Measurements from ENCODE around the gene WSCD2.
"Not testable (repeated sequence)": the region's sequence is repeated elsewhere in the genome, so short reads cannot be mapped to it uniquely, and the experiment has no call there.

Gene WSCD2

DNA sequence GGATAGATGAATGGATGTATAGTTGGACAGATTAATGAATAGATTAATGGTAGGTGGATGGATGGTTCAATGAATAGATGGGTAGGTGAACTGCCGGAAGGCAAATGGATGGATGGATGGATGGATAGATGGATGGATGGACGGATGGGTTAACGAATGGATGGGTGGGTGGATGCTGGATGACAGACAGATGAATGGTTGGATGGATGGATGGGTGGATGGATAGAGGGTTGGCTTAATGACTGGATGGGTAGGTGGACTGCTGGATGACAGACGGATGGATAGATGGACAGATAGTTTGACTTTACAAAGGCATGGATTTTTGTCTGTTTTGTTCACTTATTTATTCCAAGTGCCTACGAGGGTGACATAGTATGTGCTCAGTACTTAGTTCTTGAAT is 64.4 kb downstream of the WSCD2 start:
- FAIRE-seq (no peak), DNase-seq (ENCODE audit: low spot score) (no peak)

GRCh38 chr12:108193917-108194316 is 64.8 kb downstream of the WSCD2 start:
- DNase-seq (ENCODE audit: low spot score) (no peak), FAIRE-seq (no peak)

- DNase-seq (ENCODE audit: low spot score) (no peak), FAIRE-seq (no peak)
Observed at GRCh38 chr12:108194585-108194984, 65.5 kb downstream of the WSCD2 start.

DNA sequence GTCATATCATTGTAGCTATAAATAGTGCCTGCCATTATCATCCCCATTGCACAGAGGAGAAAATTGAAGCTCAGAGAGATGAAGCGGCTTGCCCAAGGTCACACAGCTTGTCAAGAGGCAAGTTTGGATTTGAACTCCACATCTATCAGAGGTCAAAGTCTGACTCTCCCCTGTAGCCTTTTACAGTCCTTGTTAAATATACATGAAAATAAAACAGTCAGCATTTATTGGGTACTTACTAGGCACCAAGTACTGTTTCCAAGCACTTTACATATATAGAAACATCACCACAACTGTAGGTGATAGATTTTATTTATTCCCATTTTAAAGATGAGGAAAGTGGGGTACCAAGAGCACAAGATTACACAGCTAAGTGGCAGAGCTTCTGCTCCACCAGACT is 67.2 kb downstream of the WSCD2 start:
- FAIRE-seq (no peak), DNase-seq (ENCODE audit: low spot score) (no peak)

- no peak for DNase-seq (ENCODE audit: low spot score)
- no peak for FAIRE-seq
Observed at GRCh38 chr12:108196921-108197320, 67.8 kb downstream of the WSCD2 start.

- FAIRE-seq: no peak
- DNase-seq (ENCODE audit: low spot score): no peak
Observed at GRCh38 chr12:108198043-108198442, 69.0 kb downstream of the WSCD2 start.

DNA sequence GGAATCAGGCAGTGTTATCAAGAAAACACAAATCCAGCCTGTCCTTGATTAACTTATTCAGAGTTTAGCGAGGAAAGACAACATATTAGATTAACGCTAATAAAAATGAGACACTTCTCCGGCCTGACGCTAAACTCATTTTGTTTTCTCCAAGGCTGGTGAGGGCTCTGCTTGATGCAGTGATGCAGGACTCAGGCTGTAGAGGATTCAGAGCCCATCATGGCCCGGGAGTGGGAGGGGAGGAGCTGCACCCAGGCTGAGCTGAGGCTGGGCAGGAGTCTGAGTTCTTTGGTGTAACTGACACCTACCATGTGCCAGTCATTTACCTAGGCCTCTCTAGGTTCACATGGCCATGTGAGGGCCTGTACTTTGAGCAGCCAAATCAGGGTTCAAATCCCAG is 70.0 kb downstream of the WSCD2 start:
- DNase-seq (ENCODE audit: low spot score): no peak
- no peak for FAIRE-seq

- no peak for FAIRE-seq
- DNase-seq (ENCODE audit: low spot score): no peak
Observed at GRCh38 chr12:108201808-108202207, 72.7 kb downstream of the WSCD2 start.

DNA sequence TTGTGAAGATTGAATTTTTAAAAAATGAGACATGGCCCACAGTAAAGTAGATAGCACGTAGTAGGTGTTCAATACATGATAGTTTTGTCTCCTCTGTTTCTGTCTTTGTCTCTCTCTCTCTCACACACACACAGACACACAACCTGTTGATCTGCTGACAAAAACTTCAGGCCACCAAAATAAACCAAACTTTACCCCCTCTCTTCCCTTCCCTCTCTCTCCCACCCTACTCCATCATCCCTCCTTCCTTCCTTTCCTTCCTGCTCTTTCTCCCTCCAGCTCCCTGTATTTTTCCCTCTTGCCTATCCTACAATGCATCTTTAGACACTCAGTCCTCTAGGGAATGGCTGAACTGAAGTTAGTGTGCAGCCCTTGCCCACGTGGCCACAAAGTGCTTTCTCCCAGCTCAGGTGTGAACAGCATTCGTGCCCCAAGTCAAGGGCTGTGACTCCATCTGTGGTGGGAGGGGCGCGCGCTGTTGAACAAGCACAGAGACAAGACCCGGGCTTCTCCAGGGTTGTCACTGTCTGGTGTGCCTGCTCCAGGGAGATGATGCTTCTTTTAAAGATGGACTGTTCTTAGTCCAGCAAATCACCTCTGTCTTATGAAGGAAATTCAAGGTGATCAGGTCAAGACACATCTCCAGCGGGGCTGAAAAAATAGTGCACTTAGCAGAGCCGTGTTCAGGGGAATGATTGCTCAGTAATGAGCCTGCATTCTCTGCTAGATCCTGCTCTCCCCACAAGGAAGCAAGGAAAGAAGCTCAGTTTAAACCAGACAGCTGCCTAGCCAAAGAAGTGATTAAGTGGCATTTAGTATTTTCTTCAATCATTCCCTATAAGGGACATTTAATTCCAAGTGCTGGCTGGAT is 75.3 kb downstream of the WSCD2 start:
- DNase-seq (ENCODE audit: low spot score) (no peak), FAIRE-seq (no peak)

DNA sequence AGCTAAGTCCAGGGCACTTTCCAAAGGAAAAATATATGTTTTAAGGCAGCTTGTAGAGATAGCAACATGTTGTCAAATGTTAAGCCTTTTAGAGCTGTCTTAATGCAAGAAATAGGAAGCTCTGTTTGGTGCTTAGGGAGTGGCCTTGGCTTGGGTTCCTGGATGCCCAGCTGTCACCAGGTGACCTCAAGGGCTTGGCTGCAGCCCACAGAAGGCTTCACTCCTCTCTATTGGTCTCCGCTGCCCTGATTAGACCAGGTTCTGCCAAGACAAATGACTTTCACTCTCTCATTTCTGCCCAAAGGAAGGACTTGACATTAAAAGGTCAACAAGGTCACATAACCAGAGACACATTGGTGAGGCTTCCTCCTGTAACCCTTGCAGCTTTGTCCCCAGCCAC is 76.8 kb downstream of the WSCD2 start:
- DNase-seq (ENCODE audit: low spot score): no peak
- FAIRE-seq: no peak

DNA sequence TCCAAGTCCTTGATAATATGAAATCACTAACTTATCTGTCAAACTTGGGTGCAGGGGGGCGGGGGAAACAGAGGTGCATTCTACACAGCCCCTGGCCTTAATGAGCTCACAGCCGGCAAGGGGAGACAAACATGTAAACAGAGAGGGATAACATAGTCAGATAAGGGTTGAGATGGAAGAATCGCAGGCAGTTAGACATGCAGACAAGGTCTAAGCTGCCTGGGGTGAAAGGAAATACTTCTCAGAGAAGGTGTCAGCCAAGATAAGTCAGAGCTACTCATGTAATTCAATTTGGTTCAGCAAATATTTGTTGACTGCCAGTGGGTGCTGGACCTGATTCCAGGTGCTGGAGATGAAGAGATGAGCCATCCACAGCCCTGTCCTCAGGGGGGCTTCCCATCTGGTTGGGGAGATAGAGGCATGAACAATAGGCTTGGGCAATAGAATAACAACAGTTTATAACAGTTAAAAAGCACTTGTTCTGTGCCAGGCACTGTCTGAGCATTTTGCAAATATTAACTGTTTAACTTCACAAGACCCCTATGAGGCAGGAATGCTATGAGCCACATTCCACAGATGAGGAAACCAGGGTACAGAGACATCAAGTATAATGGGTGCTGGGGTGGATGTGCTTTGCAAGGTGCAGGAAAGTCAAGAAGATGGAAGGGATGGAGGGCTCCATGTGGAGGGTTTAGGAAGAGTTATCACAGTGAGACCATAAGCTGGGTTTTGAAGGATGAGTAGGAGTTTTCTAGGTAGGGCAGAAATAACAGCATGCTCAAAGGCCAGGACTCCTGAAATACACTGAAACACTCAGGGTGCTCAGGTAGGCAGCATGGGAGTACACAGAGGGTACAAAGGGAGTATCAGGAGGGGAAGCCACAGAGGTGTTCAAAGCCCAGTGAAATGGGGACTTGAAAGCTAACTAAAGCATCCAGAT is 79.0 kb downstream of the WSCD2 start:
- FAIRE-seq: no peak

GRCh38 chr12:108210001-108210400 is 80.9 kb downstream of the WSCD2 start:
- DNase-seq (ENCODE audit: low spot score): no peak
- FAIRE-seq: no peak

More for the DNA sequence above, 79.0 kb downstream of the WSCD2 start:
- DNase-seq (ENCODE audit: low spot score): no peak

DNA sequence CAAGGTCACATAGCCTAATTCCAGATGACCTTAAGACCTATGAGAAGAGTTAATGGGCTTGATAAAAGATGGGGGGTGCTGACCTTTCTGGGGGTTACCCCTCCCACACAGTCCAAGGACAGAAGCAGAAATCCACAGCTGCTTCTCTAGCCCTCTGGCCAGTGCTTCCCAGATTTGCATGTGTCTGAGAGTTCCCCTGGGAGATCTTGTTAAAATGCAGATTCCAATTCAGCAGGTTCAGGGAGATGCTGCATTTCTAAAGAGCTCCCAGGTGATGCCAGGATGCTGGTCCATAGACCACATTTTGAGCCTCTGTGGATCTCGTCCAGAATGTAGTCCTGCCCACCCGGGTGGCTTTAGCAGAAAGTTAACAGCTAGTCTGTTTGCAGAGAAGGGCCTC is 82.1 kb downstream of the WSCD2 start:
- FAIRE-seq (no peak), DNase-seq (ENCODE audit: low spot score) (no peak)

DNA sequence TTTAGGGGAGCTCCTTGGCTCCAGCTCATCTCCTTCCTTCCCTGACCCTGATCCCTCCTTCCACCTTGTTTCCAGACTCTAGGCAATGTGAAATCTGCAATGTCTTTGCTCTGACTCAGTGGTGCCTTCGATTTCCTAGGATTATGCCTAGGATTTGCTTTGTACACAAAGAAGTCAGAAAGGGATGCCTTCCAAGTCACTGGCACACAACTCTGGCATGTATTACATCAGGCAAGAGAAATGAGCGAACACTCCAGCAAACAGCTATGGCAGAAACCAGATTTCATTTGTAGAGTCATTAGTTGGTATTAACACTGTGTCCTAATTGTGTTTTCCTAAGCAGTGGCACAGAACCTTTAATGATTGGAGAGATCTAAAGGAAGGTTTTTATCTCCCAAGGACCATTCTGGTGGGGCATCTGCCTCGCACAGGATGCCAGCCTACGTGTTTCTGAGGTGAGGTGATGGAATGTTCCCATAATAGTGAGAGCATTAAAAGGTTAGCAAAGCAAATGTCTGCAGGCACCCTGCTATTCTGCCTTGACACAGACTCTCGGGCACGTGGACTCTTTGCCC is 84.9 kb downstream of the WSCD2 start:
- DNase-seq (ENCODE audit: low spot score): no peak
- FAIRE-seq: no peak

GRCh38 chr12:108214486-108214885 is 85.4 kb downstream of the WSCD2 start:
- no peak for FAIRE-seq
- DNase-seq (ENCODE audit: low spot score): no peak

DNA sequence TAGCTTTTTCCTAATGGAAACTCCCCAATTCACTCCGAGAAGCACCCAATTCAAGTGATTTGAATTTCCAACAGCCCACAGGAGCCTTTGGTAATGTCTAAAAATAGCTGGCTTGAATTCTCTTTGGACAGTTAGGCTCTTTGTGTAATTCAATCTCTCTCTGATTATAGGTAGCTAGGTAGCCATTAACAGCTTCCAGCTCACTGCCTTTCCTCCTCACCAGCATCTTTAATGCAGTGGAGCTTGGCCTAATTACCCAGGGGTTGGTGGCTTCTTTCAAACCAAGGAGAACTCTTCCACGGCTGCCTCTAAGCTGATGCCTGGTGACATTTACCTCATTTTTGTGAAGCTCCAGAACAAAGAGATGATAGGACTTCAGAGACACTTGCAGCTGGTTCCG is 86.4 kb downstream of the WSCD2 start:
- FAIRE-seq: no peak
- DNase-seq (ENCODE audit: low spot score): no peak

DNA sequence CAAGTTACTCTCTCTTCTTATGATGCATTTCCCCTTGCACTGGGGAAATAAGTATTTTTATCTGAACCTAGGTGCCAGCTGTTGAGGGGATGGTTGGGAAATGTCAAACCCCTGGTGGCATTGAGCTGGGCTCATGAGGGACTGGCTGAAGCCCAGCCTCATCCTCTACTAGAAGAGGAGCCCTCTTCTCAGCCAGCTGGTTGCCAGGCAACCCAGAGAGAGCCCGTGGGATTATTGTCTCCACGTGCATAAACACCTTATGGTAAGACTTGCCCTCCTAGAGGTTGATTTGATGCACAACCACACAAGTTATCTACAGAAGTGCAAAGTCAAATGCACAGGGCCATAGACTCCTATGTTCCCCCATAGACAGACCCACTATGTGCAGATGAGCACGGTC is 89.8 kb downstream of the WSCD2 start:
- DNase-seq (ENCODE audit: low spot score) (no peak), FAIRE-seq (no peak)

DNA sequence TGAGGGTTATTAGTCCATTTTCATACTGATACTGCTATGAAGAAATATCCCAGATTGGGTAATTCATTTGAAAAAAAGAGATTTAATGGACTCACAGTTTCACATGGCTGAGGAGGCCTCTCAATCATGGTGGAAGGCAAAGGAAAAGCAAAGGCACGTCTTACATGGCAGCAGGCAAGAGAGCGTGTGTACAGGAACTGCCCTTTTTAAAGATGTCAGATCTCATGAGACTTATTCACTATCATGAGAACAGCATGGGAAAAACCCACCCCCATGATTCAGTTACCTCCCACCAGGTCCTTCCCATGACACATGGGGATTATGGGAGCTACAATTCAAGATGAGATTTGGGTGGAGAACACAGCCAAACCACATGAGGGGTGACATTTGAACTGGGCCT is 96.0 kb downstream of the WSCD2 start:
- not testable (repeated sequence) for DNase-seq (ENCODE audit: low spot score); FAIRE-seq

DNA sequence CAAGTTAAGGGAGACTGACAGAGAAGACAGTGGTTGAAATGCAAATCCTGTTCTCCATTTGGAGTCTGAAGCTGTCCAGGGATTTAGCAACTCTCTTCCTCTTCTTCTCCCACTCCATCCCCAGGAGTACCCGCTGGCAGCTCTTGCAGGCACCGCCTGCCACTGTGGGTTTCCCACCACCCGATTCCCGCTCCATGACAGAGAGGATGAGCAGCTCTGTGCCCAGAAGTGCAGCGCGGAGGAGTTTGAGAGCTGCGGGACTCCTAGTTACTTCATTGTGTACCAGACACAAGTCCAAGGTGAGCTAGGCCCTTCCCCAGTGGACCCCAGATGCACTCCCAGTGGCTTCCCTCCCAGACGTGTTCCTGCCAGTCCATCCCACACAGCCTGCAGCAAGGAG is 97.8 kb downstream of the WSCD2 start:
- DNase-seq (ENCODE audit: low spot score): no peak
- FAIRE-seq: no peak

- DNase-seq (ENCODE audit: low spot score) (no peak), FAIRE-seq (no peak)
Observed at GRCh38 chr12:108228746-108229145, 99.7 kb downstream of the WSCD2 start.

DNA sequence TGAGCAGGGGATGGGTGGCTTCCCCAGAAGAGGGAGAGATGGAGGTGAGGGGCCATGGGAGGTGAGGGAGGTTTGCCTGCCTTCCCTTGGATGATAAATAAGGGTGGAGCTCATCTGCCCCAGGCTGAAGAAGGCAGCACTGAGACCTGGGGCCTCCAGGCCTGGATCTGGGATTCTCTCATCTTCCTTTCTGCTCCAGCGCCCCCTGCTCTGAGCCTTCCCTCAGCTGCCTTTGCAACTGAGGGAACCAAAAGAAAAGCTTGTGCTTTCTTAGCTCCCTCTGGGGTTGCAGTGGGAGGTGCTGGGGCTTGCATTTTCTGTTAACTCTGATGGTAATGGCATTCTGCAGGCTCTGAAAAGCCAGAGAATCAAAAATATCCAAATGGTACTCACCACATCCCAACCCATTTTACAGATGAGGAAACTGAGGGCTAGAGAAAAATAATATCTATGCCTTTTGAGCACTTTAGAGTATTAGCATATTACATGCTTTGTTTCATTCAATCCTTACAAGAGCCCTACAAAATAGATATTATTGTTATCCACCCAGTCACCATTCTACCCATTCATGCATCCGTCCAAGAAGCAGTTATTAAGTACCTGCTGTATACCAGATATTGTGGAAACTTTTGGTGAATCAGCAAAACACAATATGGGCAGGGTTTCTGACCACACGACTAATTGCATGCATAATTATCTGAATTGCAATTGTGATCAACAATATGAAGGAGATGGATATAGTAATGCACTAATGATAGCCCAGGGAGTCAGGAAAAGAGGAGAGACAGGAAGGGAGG is 102.2 kb downstream of the WSCD2 start:
- no peak for DNase-seq (ENCODE audit: low spot score)
- FAIRE-seq: no peak
